22Rv1 (cell line): ENCODE measurements around the gene SLC25A42.

ENCODE experiments used
- CTCF ChIP-seq: fragments of 450-650 bp; IDR thresholded peaks from 2 replicates; pipeline ENCODE4 v1.5.1; 2017; ENCODE audit warnings: mild to moderate bottlenecking
- ZFX ChIP-seq: fragments of 450-650 bp; IDR thresholded peaks from 2 replicates; pipeline ENCODE4 v1.6.1; 2017; ENCODE audit warnings: antibody characterized with exemption, borderline replicate concordance

- TF ChIP-seq CTCF (no peak), ZFX (no peak)
These were observed 13.1 kb upstream of the SLC25A42 start for GRCh38 chr19:19050731-19051130.
